Measurements from ENCODE around the gene FAM167B.
"Not testable (repeated sequence)": the region's sequence is repeated elsewhere in the genome, so short reads cannot be mapped to it uniquely, and the experiment has no call there.

FAM167B gene

GRCh38 chr1:32291145-32291707 is 44.2 kb downstream of the FAM167B start:
- no peak for FAIRE-seq
- no peak for DNase-seq (ENCODE audit: extremely low spot score, insufficient read length, low read depth)

GRCh38 chr1:32291708-32292538 is 44.9 kb downstream of the FAM167B start, which contains the start of gene HDAC1:
TSS of gene HDAC1 (plus strand) at chr1:32292083. CDS start at chr1:32292170, 87 bp downstream.
- peak; percentile 93 for FAIRE-seq
- peak; percentile 97 for DNase-seq (ENCODE audit: extremely low spot score, insufficient read length, low read depth)

- not testable (repeated sequence) for FAIRE-seq; DNase-seq (ENCODE audit: extremely low spot score, insufficient read length, low read depth)
These were observed 51.2 kb downstream of the FAM167B start for GRCh38 chr1:32298211-32298610.

Measured in GM18507 (cell line).